ENCODE measurements around the gene TEKT3.

TEKT3 gene

DNA sequence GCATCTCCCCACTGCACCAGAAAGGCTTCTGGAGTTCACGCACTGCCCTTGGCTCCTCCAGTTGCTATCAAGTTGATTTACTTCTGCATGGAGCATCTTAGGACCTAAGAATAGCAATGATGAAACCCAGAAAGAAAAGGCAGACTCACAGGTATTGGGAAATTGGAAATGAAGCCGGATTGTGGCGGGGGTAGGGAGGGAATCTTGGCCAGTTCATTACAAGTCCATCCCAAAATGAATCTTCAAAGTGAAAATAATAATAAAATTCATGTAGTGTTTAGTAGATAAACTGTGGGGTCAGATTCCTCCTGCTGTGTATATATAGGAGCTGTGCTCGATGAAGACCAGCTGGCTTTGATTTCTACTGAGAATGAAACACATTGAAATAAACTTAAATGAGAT is 33.7 kb downstream of the TEKT3 start:
- H3K27ac ChIP-seq (ENCODE audit: low read depth in 2 of 2, low read length in 2 of 2): no peak overlapping the region
- H3K4me3 ChIP-seq (ENCODE audit: low read length in 2 of 2): no peak overlapping the region
- H3K9me3 ChIP-seq (ENCODE audit: control insufficient read depth in 2 of 2, low read length in 2 of 2): no peaks in the 10 kb centered on the region
- H3K9ac ChIP-seq (ENCODE audit: low read depth in 1 of 2, low read length in 2 of 2): no peak overlapping the region
- no peaks in the 10 kb centered on the region for H3K36me3 ChIP-seq (ENCODE audit: control insufficient read depth in 2 of 2, insufficient read depth in 2 of 2, low read length in 2 of 2)
- no peaks in the 10 kb centered on the region for H3K27me3 ChIP-seq (ENCODE audit: control insufficient read depth in 2 of 2, insufficient read depth in 2 of 2, low read length in 2 of 2)
- peaks cover 3% of the 10 kb centered on the region in 2 donors for H3K4me1 ChIP-seq (ENCODE audit: control insufficient read depth in 2 of 2, insufficient read depth in 2 of 2, low read length in 2 of 2)

GRCh38 chr17:15303851-15304250 is 37.5 kb downstream of the TEKT3 start:
- H3K27ac ChIP-seq (ENCODE audit: low read depth in 2 of 2, low read length in 2 of 2): no peak overlapping the region
- peaks cover 3% of the 10 kb centered on the region in 2 donors for H3K4me1 ChIP-seq (ENCODE audit: control insufficient read depth in 2 of 2, insufficient read depth in 2 of 2, low read length in 2 of 2)
- H3K9me3 ChIP-seq (ENCODE audit: control insufficient read depth in 2 of 2, low read length in 2 of 2): no peaks in the 10 kb centered on the region
- no peak overlapping the region for H3K9ac ChIP-seq (ENCODE audit: low read depth in 1 of 2, low read length in 2 of 2)
- no peak overlapping the region for H3K4me3 ChIP-seq (ENCODE audit: low read length in 2 of 2)
- no peaks in the 10 kb centered on the region for H3K36me3 ChIP-seq (ENCODE audit: control insufficient read depth in 2 of 2, insufficient read depth in 2 of 2, low read length in 2 of 2)
- no peaks in the 10 kb centered on the region for H3K27me3 ChIP-seq (ENCODE audit: control insufficient read depth in 2 of 2, insufficient read depth in 2 of 2, low read length in 2 of 2)

DNA sequence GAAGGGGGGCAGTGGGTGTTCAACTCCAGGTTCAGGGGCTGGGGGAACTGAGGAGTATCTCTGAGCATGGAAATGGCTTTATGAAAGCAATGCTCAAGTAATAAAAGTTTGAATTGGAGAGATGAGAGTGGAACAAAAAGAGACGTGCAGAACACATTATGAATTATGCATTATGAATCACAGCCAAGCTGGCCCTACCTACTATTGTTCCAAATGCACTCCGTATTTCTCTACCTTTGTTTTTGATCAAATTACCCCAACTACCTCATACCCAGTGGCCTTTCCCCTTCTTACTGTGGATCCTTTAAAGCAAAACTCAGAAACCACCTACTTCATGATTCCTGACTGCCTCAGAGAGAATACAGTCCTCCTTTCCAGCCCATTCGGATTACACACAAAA is 38.1 kb downstream of the TEKT3 start:
- H3K4me3 ChIP-seq (ENCODE audit: low read length in 2 of 2): no peak overlapping the region
- H3K27ac ChIP-seq (ENCODE audit: low read depth in 2 of 2, low read length in 2 of 2): no peak overlapping the region
- no peaks in the 10 kb centered on the region for H3K36me3 ChIP-seq (ENCODE audit: control insufficient read depth in 2 of 2, insufficient read depth in 2 of 2, low read length in 2 of 2)
- H3K9me3 ChIP-seq (ENCODE audit: control insufficient read depth in 2 of 2, low read length in 2 of 2): no peaks in the 10 kb centered on the region
- peaks cover 3% of the 10 kb centered on the region in 2 donors for H3K4me1 ChIP-seq (ENCODE audit: control insufficient read depth in 2 of 2, insufficient read depth in 2 of 2, low read length in 2 of 2)
- H3K9ac ChIP-seq (ENCODE audit: low read depth in 1 of 2, low read length in 2 of 2): no peak overlapping the region
- H3K27me3 ChIP-seq (ENCODE audit: control insufficient read depth in 2 of 2, insufficient read depth in 2 of 2, low read length in 2 of 2): no peaks in the 10 kb centered on the region

- Histone ChIP-seq H3K36me3 (ENCODE audit: control insufficient read depth in 2 of 2, insufficient read depth in 2 of 2, low read length in 2 of 2) (no peaks in the 10 kb centered on the region), H3K9me3 (ENCODE audit: control insufficient read depth in 2 of 2, low read length in 2 of 2) (no peaks in the 10 kb centered on the region), H3K27ac (ENCODE audit: low read depth in 2 of 2, low read length in 2 of 2) (no peak overlapping the region), H3K9ac (ENCODE audit: low read depth in 1 of 2, low read length in 2 of 2) (no peak overlapping the region), H3K4me3 (ENCODE audit: low read length in 2 of 2) (no peak overlapping the region), H3K27me3 (ENCODE audit: control insufficient read depth in 2 of 2, insufficient read depth in 2 of 2, low read length in 2 of 2) (no peaks in the 10 kb centered on the region), H3K4me1 (ENCODE audit: control insufficient read depth in 2 of 2, insufficient read depth in 2 of 2, low read length in 2 of 2) (peaks cover 0 to 1% of the 10 kb centered on the region in 2 donors)
Measured at GRCh38 chr17:15301845-15302244, 39.6 kb downstream of the TEKT3 start.

DNA sequence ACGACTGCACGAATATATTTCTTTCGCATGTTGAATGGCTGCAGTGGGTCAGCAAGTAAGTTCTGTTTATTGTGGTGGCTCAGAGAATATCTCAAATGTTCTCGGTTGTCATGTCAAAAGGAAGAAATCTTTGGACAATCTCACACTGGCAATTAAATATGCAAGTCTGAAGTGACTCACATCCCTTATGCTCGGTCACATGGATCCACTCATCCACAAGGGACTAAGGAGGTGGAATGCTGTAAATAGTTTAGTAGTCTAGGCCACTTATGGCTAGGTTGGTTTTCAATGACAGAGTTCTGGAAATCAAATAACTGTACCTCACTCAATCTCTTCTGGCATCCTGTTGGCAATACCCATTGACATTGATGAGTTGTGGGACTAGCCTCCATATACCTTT is 43.2 kb downstream of the TEKT3 start:
- Histone ChIP-seq H3K9ac (ENCODE audit: low read depth in 1 of 2, low read length in 2 of 2) (no peak overlapping the region), H3K36me3 (ENCODE audit: control insufficient read depth in 2 of 2, insufficient read depth in 2 of 2, low read length in 2 of 2) (no peaks in the 10 kb centered on the region), H3K4me3 (ENCODE audit: low read length in 2 of 2) (no peak overlapping the region), H3K27me3 (ENCODE audit: control insufficient read depth in 2 of 2, insufficient read depth in 2 of 2, low read length in 2 of 2) (no peaks in the 10 kb centered on the region), H3K9me3 (ENCODE audit: control insufficient read depth in 2 of 2, low read length in 2 of 2) (no peaks in the 10 kb centered on the region), H3K27ac (ENCODE audit: low read depth in 2 of 2, low read length in 2 of 2) (no peak overlapping the region), H3K4me1 (ENCODE audit: control insufficient read depth in 2 of 2, insufficient read depth in 2 of 2, low read length in 2 of 2) (no peaks in the 10 kb centered on the region)

DNA sequence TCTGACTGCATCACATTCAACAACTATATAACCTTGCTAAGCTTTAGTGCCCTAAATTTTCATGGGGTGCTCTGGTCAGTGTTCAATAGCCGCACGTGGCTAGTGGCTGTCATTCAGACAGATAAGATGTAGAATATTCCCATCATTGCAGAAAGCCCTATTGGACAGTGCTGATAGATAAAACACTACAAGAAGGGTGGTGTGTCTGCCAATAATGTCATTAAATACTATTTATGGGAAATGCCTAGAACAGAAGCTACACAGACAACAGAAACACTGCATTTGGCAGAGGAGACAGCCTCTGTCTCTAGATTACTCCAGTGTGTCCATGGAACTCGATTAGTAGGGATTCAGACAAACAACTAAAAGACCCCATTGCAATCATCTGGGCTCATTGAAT is 47.8 kb downstream of the TEKT3 start:
- no peak overlapping the region for H3K9ac ChIP-seq (ENCODE audit: low read depth in 1 of 2, low read length in 2 of 2)
- H3K4me3 ChIP-seq (ENCODE audit: low read length in 2 of 2): no peak overlapping the region
- H3K9me3 ChIP-seq (ENCODE audit: control insufficient read depth in 2 of 2, low read length in 2 of 2): no peaks in the 10 kb centered on the region
- H3K27ac ChIP-seq (ENCODE audit: low read depth in 2 of 2, low read length in 2 of 2): no peak overlapping the region
- H3K27me3 ChIP-seq (ENCODE audit: control insufficient read depth in 2 of 2, insufficient read depth in 2 of 2, low read length in 2 of 2): no peaks in the 10 kb centered on the region
- H3K4me1 ChIP-seq (ENCODE audit: control insufficient read depth in 2 of 2, insufficient read depth in 2 of 2, low read length in 2 of 2): no peaks in the 10 kb centered on the region
- no peaks in the 10 kb centered on the region for H3K36me3 ChIP-seq (ENCODE audit: control insufficient read depth in 2 of 2, insufficient read depth in 2 of 2, low read length in 2 of 2)

- no peaks in the 10 kb centered on the region for H3K4me1 ChIP-seq (ENCODE audit: control insufficient read depth in 2 of 2, insufficient read depth in 2 of 2, low read length in 2 of 2)
- H3K27ac ChIP-seq (ENCODE audit: low read depth in 2 of 2, low read length in 2 of 2): no peak overlapping the region
- no peak overlapping the region for H3K4me3 ChIP-seq (ENCODE audit: low read length in 2 of 2)
- H3K36me3 ChIP-seq (ENCODE audit: control insufficient read depth in 2 of 2, insufficient read depth in 2 of 2, low read length in 2 of 2): no peaks in the 10 kb centered on the region
- H3K27me3 ChIP-seq (ENCODE audit: control insufficient read depth in 2 of 2, insufficient read depth in 2 of 2, low read length in 2 of 2): no peaks in the 10 kb centered on the region
- no peak overlapping the region for H3K9ac ChIP-seq (ENCODE audit: low read depth in 1 of 2, low read length in 2 of 2)
- no peaks in the 10 kb centered on the region for H3K9me3 ChIP-seq (ENCODE audit: control insufficient read depth in 2 of 2, low read length in 2 of 2)
Measured at GRCh38 chr17:15291674-15292361, 49.6 kb downstream of the TEKT3 start.

- Histone ChIP-seq H3K4me3 (ENCODE audit: low read length in 2 of 2) (no peak overlapping the region), H3K9ac (ENCODE audit: low read depth in 1 of 2, low read length in 2 of 2) (no peak overlapping the region), H3K27ac (ENCODE audit: low read depth in 2 of 2, low read length in 2 of 2) (no peak overlapping the region), H3K9me3 (ENCODE audit: control insufficient read depth in 2 of 2, low read length in 2 of 2) (no peaks in the 10 kb centered on the region), H3K27me3 (ENCODE audit: control insufficient read depth in 2 of 2, insufficient read depth in 2 of 2, low read length in 2 of 2) (no peaks in the 10 kb centered on the region), H3K4me1 (ENCODE audit: control insufficient read depth in 2 of 2, insufficient read depth in 2 of 2, low read length in 2 of 2) (no peaks in the 10 kb centered on the region), H3K36me3 (ENCODE audit: control insufficient read depth in 2 of 2, insufficient read depth in 2 of 2, low read length in 2 of 2) (no peaks in the 10 kb centered on the region)
Measured at GRCh38 chr17:15290605-15291004, 50.8 kb downstream of the TEKT3 start.

DNA sequence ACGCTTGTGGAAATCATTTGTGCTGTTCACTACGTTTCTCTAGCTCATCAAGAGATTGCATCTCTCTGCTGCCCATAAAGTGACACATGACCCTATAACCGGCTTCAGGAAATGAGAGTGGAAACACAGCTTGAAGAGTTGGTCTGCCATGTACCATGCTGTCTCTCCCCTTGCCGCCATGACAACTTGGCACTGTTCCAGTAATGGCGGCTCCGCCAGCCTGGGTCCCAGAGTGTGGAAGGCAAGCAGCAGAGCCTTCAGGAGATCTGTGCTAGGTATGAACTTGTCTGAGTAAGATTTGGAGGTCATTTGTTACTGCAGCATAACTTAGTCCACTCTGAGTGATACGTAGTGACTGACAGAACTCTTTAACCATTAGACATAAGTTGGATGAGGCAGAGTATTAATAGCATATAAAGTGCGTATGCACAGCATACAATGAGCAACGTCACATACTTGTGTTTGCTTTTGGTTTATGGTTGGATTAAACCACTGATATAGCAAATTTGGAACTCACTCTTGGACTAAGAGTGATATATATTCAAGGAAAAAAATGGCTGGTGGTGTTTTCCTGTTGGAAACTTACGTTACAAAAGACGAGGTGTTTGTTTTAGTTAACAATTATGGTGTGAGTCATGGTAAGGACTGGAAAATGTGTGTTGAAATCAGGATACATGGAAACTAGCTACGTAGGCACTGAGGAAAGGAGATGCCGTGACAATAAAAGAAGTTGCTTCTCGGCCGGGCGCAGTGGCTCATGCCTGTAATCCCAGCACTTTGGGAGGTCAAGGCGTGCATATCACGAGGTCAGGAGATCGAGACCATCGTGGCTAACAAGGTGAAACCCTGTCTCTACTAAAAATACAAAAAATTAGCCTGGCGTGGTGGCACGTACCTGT is 51.9 kb downstream of the TEKT3 start:
- H3K27me3 ChIP-seq (ENCODE audit: control insufficient read depth in 2 of 2, insufficient read depth in 2 of 2, low read length in 2 of 2): no peaks in the 10 kb centered on the region
- H3K9ac ChIP-seq (ENCODE audit: low read depth in 1 of 2, low read length in 2 of 2): no peak overlapping the region
- H3K4me1 ChIP-seq (ENCODE audit: control insufficient read depth in 2 of 2, insufficient read depth in 2 of 2, low read length in 2 of 2): no peaks in the 10 kb centered on the region
- no peaks in the 10 kb centered on the region for H3K9me3 ChIP-seq (ENCODE audit: control insufficient read depth in 2 of 2, low read length in 2 of 2)
- no peaks in the 10 kb centered on the region for H3K36me3 ChIP-seq (ENCODE audit: control insufficient read depth in 2 of 2, insufficient read depth in 2 of 2, low read length in 2 of 2)
- H3K27ac ChIP-seq (ENCODE audit: low read depth in 2 of 2, low read length in 2 of 2): no peak overlapping the region
- H3K4me3 ChIP-seq (ENCODE audit: low read length in 2 of 2): no peak overlapping the region

- Histone ChIP-seq H3K27ac (ENCODE audit: low read depth in 2 of 2, low read length in 2 of 2) (no peak overlapping the region), H3K4me1 (ENCODE audit: control insufficient read depth in 2 of 2, insufficient read depth in 2 of 2, low read length in 2 of 2) (no peaks in the 10 kb centered on the region), H3K27me3 (ENCODE audit: control insufficient read depth in 2 of 2, insufficient read depth in 2 of 2, low read length in 2 of 2) (no peaks in the 10 kb centered on the region), H3K36me3 (ENCODE audit: control insufficient read depth in 2 of 2, insufficient read depth in 2 of 2, low read length in 2 of 2) (no peaks in the 10 kb centered on the region), H3K9ac (ENCODE audit: low read depth in 1 of 2, low read length in 2 of 2) (no peak overlapping the region), H3K4me3 (ENCODE audit: low read length in 2 of 2) (no peak overlapping the region), H3K9me3 (ENCODE audit: control insufficient read depth in 2 of 2, low read length in 2 of 2) (no peaks in the 10 kb centered on the region)
Measured at GRCh38 chr17:15288859-15289258, 52.5 kb downstream of the TEKT3 start.

Data from mucosa of rectum (tissue), 2 donors.